ENCODE data around the gene MFGE8. TPM values are rescaled to one million over a fixed set of nuclear protein-coding genes. Genes with fewer than 3 reads are reported as not detected.

MFGE8 gene
- total RNA-seq, 1 experiment from 2014 or later = 38.1 TPM

- DNase-seq (ENCODE audit: low spot score) = no peak
Measured at GRCh38 chr15:88920186-88920891, 7.2 kb upstream of the MFGE8 start.

GRCh38 chr15:88918738-88919137 is 5.6 kb upstream of the MFGE8 start:
- DNase-seq (ENCODE audit: low spot score) = peak; percentile 78

- no peak for DNase-seq (ENCODE audit: low spot score)
Measured at GRCh38 chr15:88917760-88918159, 4.6 kb upstream of the MFGE8 start.

GRCh38 chr15:88915354-88915753 is 2.2 kb upstream of the MFGE8 start:
- no peak for DNase-seq (ENCODE audit: low spot score)

GRCh38 chr15:88913850-88914169 is 631 bp upstream of the MFGE8 start:
- no peak for DNase-seq (ENCODE audit: low spot score)

- DNase-seq (ENCODE audit: low spot score) = peak; percentile 15
Measured at GRCh38 chr15:88912500-88912921, 668 bp downstream of the MFGE8 start.

- peak; percentile 31 for DNase-seq (ENCODE audit: low spot score)
Measured at GRCh38 chr15:88911766-88912118, 1.4 kb downstream of the MFGE8 start.

- DNase-seq (ENCODE audit: low spot score) = no peak
Measured at GRCh38 chr15:88909956-88910831, 3.0 kb downstream of the MFGE8 start.

- no peak for DNase-seq (ENCODE audit: low spot score)
Measured at GRCh38 chr15:88908697-88909621, 4.2 kb downstream of the MFGE8 start.

- no peak for DNase-seq (ENCODE audit: low spot score)
Measured at GRCh38 chr15:88908123-88908522, 5.1 kb downstream of the MFGE8 start.

GRCh38 chr15:88907111-88907510 is 6.1 kb downstream of the MFGE8 start:
- no peak for DNase-seq (ENCODE audit: low spot score)

- no peak for DNase-seq (ENCODE audit: low spot score)
Measured at GRCh38 chr15:88906551-88906950, 6.6 kb downstream of the MFGE8 start.

GRCh38 chr15:88906130-88906529 is 7.0 kb downstream of the MFGE8 start:
- no peak for DNase-seq (ENCODE audit: low spot score)

GRCh38 chr15:88905576-88905975 is 7.6 kb downstream of the MFGE8 start:
- DNase-seq (ENCODE audit: low spot score) = no peak

- DNase-seq (ENCODE audit: low spot score) = peak; percentile 95
Measured at GRCh38 chr15:88904624-88905327, 8.4 kb downstream of the MFGE8 start.

- DNase-seq (ENCODE audit: low spot score) = no peak
Measured at GRCh38 chr15:88904257-88904623, 8.9 kb downstream of the MFGE8 start.

- no peak for DNase-seq (ENCODE audit: low spot score)
Measured at GRCh38 chr15:88902846-88903245, 10.3 kb downstream of the MFGE8 start.

GRCh38 chr15:88902221-88902835 is 10.9 kb downstream of the MFGE8 start:
- DNase-seq (ENCODE audit: low spot score) = no peak

- DNase-seq (ENCODE audit: low spot score) = no peak
Measured at GRCh38 chr15:88901508-88902220, 11.5 kb downstream of the MFGE8 start.

GRCh38 chr15:88900982-88901418 is 12.2 kb downstream of the MFGE8 start:
- DNase-seq (ENCODE audit: low spot score) = no peak
